Measurements from ENCODE around the gene TIGD1.

The TIGD1 gene

GRCh38 chr2:232501794-232502390 lies 48.5 kb downstream of the TIGD1 start:
- DNase-seq (ENCODE audit: low spot score) = no peak

GRCh38 chr2:232501331-232501771 lies 49.0 kb downstream of the TIGD1 start:
- DNase-seq (ENCODE audit: low spot score) = no peak

- DNase-seq (ENCODE audit: low spot score) = no peak
Measured at GRCh38 chr2:232498452-232498851, 51.9 kb downstream of the TIGD1 start.
